ENCODE measurements around the gene COL21A1. TPM values are rescaled to one million over a fixed set of nuclear protein-coding genes. Genes with fewer than 3 reads are reported as not detected.

Gene COL21A1
- total RNA-seq, 1 donor from 2014 or later = not detected

GRCh38 chr6:56065408-56065807 is 182.0 kb downstream of the COL21A1 start:
- no peak for TF ChIP-seq CTCF (IDR thresholded peaks at IDR 0.05)
- ATAC-seq (ENCODE audit: low read depth) (no peak), DNase-seq (no peak)
- Mint-ChIP-seq H3K27ac (no peak overlapping the region), H3K4me1 (no peaks in the 10 kb centered on the region), H3K4me3 (no peak overlapping the region), H3K36me3 (ENCODE audit: low read depth) (no peaks in the 10 kb centered on the region), H3K27me3 (no peaks in the 10 kb centered on the region), H3K9me3 (peaks cover 2% of the 10 kb centered on the region)
- CTCF ChIA-PET = no interaction called here
- intact Hi-C loops (cut with micrococcal nuclease) = no loop called here
- POLR2A ChIA-PET = no interaction called here

GRCh38 chr6:56062836-56063235 is 184.5 kb downstream of the COL21A1 start:
- CTCF ChIA-PET = no interaction called here
- intact Hi-C loops (cut with micrococcal nuclease) = no loop called here
- Mint-ChIP-seq H3K4me1 (no peaks in the 10 kb centered on the region), H3K27ac (no peak overlapping the region), H3K27me3 (no peaks in the 10 kb centered on the region), H3K4me3 (no peak overlapping the region), H3K36me3 (ENCODE audit: low read depth) (no peaks in the 10 kb centered on the region), H3K9me3 (peaks cover 2% of the 10 kb centered on the region)
- POLR2A ChIA-PET = no interaction called here
- DNase-seq (no peak), ATAC-seq (ENCODE audit: low read depth) (no peak)
- TF ChIP-seq CTCF (IDR thresholded peaks at IDR 0.05) = no peak

GRCh38 chr6:56058636-56059035 is 188.7 kb downstream of the COL21A1 start:
- DNase-seq (no peak), ATAC-seq (ENCODE audit: low read depth) (no peak)
- Mint-ChIP-seq H3K4me1 (no peaks in the 10 kb centered on the region), H3K4me3 (no peak overlapping the region), H3K9me3 (peaks cover 3% of the 10 kb centered on the region), H3K27ac (no peak overlapping the region), H3K27me3 (no peaks in the 10 kb centered on the region), H3K36me3 (ENCODE audit: low read depth) (no peaks in the 10 kb centered on the region)
- intact Hi-C loops (cut with micrococcal nuclease) = no loop called here
- no peak for TF ChIP-seq CTCF (IDR thresholded peaks at IDR 0.05)
- CTCF ChIA-PET = no interaction called here
- POLR2A ChIA-PET = no interaction called here

- ChIA-PET CTCF (no interaction called here), POLR2A (no interaction called here)
- Mint-ChIP-seq H3K27ac (no peak overlapping the region), H3K36me3 (ENCODE audit: low read depth) (no peaks in the 10 kb centered on the region), H3K4me3 (no peak overlapping the region), H3K4me1 (no peaks in the 10 kb centered on the region), H3K27me3 (no peaks in the 10 kb centered on the region), H3K9me3 (peaks cover 3% of the 10 kb centered on the region)
- TF ChIP-seq CTCF (IDR thresholded peaks at IDR 0.05) = no peak
- ATAC-seq (ENCODE audit: low read depth) (no peak), DNase-seq (no peak)
- intact Hi-C loops (cut with micrococcal nuclease) = no loop called here
Observed at GRCh38 chr6:56055081-56055704, 192.2 kb downstream of the COL21A1 start.

- Mint-ChIP-seq H3K27ac (no peak overlapping the region), H3K9me3 (no peaks in the 10 kb centered on the region), H3K27me3 (no peaks in the 10 kb centered on the region), H3K4me1 (no peaks in the 10 kb centered on the region), H3K36me3 (ENCODE audit: low read depth) (no peaks in the 10 kb centered on the region), H3K4me3 (no peak overlapping the region)
- DNase-seq (no peak), ATAC-seq (ENCODE audit: low read depth) (no peak)
- CTCF ChIA-PET = no interaction called here
- intact Hi-C loops (cut with micrococcal nuclease) = no loop called here
- TF ChIP-seq CTCF (IDR thresholded peaks at IDR 0.05) = no peak
- POLR2A ChIA-PET = no interaction called here
Observed at GRCh38 chr6:56051202-56051598, 196.2 kb downstream of the COL21A1 start.
